IgD-negative memory B cell (primary cell): Measurements from ENCODE around the gene CARNS1. TPM values are rescaled to one million over a fixed set of nuclear protein-coding genes. Genes with fewer than 3 reads are reported as not detected.
A peak's percentile ranks its signal among the peaks of the same experiment; 100 is the strongest.

Experiments
- H3K27ac Mint-ChIP-seq, 3 donors: one replicate each; pipeline ENCODE4 v1.8.0; 2020 to 2022; ENCODE audit warnings: mild to moderate bottlenecking in 3 of 3, mixed read lengths in 3 of 3, moderate library complexity in 1 of 3
- H3K27me3 Mint-ChIP-seq: one replicate; pipeline ENCODE4 v1.8.0; 2021; ENCODE audit warnings: mixed read lengths
- H3K36me3 Mint-ChIP-seq: one replicate; pipeline ENCODE4 v1.8.0; 2020; ENCODE audit warnings: mild to moderate bottlenecking, mixed read lengths
- H3K4me1 Mint-ChIP-seq, 3 donors: one replicate each; pipeline ENCODE4 v1.8.0; 2020 to 2022; ENCODE audit warnings: mixed read lengths in 3 of 3, mild to moderate bottlenecking in 1 of 3
- H3K4me3 Mint-ChIP-seq, 4 donors: one replicate each; pipeline ENCODE4 v1.8.0; 2020 to 2022; ENCODE audit warnings: mild to moderate bottlenecking in 4 of 4, mixed read lengths in 4 of 4, moderate library complexity in 3 of 4
- H3K9me3 Mint-ChIP-seq, 3 donors: one replicate each; pipeline ENCODE4 v1.8.0; 2020 to 2021; ENCODE audit warnings: mixed read lengths in 3 of 3, mild to moderate bottlenecking in 1 of 3
- polyA plus RNA-seq: library from polyadenylated mRNA; unstranded; fragments of 300-500 nt; fragmentation: Illumina TruSeq; gene quantifications from one replicate; pipeline ENCODE4 v1.2.3, GENCODE V29; 2021

Gene CARNS1, protein sequence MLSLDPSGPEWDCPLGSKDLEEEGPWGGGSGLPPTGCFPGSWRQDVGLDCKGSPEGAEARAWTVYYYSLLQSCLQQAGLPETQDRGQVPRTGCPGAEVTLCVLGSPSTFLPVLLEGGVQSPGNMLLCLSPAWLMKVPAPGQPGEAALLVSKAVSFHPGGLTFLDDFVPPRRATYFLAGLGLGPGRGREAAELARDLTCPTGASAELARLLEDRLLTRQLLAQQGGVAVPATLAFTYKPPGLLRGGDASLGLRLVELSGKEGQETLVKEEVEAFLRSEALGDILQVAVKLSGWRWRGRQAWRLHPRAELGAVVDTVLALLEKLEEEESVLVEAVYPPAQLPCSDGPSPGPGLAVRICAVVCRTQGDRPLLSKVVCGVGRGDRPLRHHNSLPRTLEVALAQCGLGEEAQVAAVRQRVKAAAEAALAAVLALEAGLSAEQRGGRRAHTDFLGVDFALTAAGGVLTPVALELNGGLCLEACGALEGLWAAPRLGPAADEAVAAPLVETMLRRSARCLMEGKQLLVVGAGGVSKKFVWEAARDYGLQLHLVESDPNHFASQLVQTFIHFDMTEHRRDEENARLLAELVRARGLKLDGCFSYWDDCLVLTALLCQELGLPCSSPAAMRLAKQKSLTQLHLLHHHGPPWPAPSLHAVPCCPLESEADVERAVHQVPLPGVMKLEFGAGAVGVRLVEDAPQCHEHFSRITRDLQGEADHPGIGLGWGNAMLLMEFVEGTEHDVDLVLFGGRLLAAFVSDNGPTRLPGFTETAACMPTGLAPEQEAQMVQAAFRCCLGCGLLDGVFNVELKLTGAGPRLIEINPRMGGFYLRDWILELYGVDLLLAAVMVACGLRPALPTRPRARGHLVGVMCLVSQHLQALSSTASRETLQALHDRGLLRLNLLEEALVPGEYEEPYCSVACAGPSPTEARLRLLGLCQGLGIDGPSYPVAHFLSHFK
- polyA plus RNA-seq, result 2.4 TPM

DNA sequence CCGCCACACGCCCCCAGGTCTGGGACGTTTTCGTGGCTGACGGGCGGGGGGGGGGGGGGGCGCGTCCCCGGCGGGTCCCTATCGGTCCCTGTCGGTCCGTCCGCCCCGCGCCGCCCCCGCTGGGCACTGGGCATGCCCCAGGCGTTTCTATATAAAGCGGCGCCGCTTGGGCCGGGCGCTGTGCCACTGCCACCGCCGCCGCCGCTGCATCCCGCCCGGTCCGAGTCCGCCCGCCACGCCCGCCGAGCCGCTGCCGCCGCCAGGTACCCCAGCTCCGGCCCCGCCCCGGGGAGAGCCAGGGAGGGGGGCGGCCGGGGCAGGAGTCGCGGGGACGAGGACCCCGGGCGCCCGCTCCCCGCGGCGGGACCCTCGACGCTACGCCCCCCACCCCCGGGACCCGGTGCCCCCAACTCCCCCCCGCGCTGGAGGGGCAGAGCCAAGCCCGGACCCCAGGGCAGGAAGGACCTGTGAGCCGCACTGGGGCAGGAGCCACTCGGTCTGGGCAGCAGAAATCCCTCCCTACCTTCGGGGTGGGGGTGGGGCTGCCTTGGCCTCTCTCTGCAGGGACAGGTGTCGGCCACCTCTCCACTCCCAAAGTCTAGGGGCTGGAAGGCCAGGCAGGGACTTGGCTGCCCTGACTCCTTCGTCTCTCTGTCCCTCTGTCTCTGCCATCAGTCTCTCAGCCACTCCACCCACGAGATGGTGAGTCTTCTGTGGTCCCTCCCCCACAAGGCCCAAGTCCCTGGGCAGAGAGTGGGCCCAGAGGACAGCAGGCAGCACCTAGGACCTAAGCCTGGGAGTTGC is at the start of gene CARNS1:
CARNS1 (plus strand) TSS at position 178 of the 804 bp plus-strand sequence; CDS start at position 700, 522 bp downstream.
- peak within 1 kb of the TSS; percentile 86 to 94 (median 92) for H3K4me3 Mint-ChIP-seq
- H3K9me3 Mint-ChIP-seq, result no peaks in the 10 kb centered on the region
- peaks cover 3% of the 10 kb centered on the region for H3K27me3 Mint-ChIP-seq
- H3K4me1 Mint-ChIP-seq, result peaks cover 43 to 56% (median 55%) of the 10 kb centered on the region in 3 donors
- H3K36me3 Mint-ChIP-seq, result no peaks in the 10 kb centered on the region
- H3K27ac Mint-ChIP-seq, result peak within 1 kb of the TSS; percentile 91 to 96 (median 91)

DNA sequence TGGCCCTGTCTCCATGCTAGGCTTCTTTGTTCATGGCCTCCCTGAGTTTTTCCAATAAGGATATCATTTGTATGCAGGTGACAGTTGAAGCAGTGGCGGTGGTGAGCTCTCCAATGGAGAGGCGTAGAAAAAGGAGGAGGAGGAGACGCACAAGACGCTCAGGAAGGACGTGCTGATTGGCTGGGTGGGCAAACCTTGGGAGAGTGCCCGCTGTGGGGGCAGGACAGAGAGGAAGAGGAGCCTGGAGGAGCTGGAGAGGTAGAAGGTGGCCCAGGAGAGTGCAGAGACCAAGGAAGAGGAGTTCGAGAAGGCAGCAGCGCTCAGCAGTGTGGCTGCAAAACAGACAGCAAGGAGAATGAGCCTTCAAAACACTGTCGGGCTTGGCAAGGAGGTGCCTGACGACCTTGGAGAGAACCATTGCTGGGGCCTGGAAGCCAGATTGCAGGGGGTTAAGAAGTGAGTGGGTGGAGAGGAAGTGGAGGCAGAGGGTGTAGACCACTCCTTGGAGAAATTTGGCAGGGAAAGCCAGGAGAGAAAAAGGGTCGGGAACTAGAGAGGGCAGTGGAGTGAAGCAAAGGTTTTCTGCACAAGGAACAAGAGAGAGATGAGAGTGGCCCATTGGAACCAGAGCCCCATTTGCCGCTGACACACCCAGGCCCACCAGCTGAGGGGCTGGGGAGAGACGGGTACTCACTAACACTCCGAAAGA is 49.6 kb upstream of the CARNS1 start:
- H3K9me3 Mint-ChIP-seq, result no peaks in the 10 kb centered on the region
- H3K4me1 Mint-ChIP-seq, result peaks cover 52 to 71% (median 57%) of the 10 kb centered on the region in 3 donors
- peak overlapping the region in 2 of 3 donors; percentile 75 to 83 for H3K27ac Mint-ChIP-seq
- H3K36me3 Mint-ChIP-seq, result peaks cover 3% of the 10 kb centered on the region
- H3K4me3 Mint-ChIP-seq, result peak overlapping the region in 2 of 4 donors; percentile 51 to 70
- H3K27me3 Mint-ChIP-seq, result no peaks in the 10 kb centered on the region

DNA sequence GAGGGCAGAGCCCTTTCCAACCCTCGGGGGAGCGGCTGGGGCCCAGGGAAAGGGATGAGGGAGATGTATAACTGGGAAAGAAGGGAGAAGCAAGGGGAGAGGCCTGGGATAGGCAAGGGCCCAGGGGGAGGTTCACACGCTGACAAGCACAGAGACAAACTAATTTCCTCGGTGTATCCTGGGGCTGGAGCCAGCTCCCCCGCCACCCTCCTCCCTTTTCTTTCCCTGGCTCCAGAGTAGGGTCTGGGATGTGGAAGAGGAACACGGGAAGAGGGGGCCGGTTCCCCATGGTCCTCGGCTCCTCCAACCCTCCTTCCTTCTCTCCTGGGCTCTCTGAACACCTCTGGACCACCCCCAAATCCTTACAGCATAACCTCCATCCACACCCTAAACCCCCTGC is 48.9 kb upstream of the CARNS1 start:
- no peaks in the 10 kb centered on the region for H3K9me3 Mint-ChIP-seq
- H3K4me3 Mint-ChIP-seq, result peak overlapping the region in 2 of 4 donors; percentile 24 to 71
- no peaks in the 10 kb centered on the region for H3K27me3 Mint-ChIP-seq
- H3K4me1 Mint-ChIP-seq, result peaks cover 53 to 72% (median 57%) of the 10 kb centered on the region in 3 donors
- peaks cover 3% of the 10 kb centered on the region for H3K36me3 Mint-ChIP-seq
- H3K27ac Mint-ChIP-seq, result peak overlapping the region in 2 of 3 donors; percentile 75 to 83

DNA sequence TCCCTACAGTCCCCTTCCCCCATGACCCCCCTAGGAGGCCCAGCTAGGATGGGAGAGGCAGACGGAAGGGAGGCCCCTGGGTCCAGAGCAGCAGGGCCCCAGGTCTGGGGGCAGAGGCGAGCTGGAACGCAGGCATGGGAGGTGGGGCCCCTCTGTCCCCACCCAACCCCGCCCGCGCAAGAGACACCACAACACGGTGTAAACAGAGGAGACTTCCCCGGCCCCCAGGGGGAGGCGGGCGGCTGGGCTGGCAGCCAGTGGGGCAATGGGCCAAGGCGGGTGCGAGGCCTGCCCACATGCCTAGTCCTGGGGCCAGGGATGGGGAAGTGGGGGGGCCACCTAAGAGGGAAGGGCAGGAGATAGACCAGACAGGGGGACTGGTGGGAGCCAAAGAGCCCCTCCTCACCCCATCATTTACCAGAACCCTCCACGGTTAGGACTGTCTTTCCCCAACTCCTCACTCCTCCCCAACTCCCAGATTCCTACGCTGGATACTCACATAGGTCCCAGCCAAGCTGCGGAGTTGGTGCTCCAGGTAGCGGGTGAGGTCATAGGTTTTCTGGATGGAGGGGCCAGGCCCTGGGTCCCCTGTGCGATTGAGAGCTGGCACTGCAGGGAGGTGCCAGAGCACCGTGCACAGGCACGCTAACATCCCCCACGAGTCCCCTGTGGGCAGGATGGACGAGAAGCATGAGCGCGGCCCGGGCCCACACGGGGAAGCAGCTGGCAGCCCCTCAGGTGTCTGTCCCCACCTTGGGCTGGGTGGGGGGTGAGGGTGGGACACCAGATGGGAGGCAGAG is 48.3 kb upstream of the CARNS1 start:
- Mint-ChIP-seq H3K36me3 (peaks cover 4% of the 10 kb centered on the region), H3K4me1 (peaks cover 46 to 75% (median 60%) of the 10 kb centered on the region in 3 donors), H3K9me3 (no peaks in the 10 kb centered on the region), H3K27ac (peak overlapping the region in 2 of 3 donors; percentile 3 to 36), H3K4me3 (peak overlapping the region in 1 of 4 donors; percentile 83), H3K27me3 (no peaks in the 10 kb centered on the region)

DNA sequence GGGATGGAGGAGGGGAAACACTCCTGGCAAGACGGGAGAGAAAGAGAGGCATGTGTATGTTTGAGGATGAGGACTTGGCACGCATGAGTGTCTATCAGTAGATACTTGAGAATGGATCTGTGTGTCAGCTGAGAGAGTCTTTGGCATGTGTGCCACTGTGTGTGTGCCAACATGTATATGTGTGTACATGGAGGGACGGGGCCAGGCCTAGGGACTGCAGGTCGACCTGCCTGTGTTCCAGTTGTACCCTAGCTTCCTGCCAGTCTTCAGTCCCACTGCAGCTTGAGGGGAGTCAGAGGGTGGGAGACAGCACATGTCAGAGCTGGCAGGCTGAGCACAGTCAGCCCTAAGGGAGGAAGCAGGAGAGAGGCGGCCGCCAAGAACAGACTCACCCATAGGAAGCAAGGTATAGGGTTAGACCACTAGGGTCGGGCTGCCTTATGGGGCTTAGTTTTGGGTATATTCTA is 47.7 kb upstream of the CARNS1 start:
- H3K4me1 Mint-ChIP-seq, result peaks cover 42 to 69% (median 60%) of the 10 kb centered on the region in 3 donors
- H3K9me3 Mint-ChIP-seq, result no peaks in the 10 kb centered on the region
- peak overlapping the region; percentile 3 to 36 (median 15) for H3K27ac Mint-ChIP-seq
- H3K36me3 Mint-ChIP-seq, result peaks cover 4% of the 10 kb centered on the region
- H3K27me3 Mint-ChIP-seq, result no peaks in the 10 kb centered on the region
- H3K4me3 Mint-ChIP-seq, result peak overlapping the region in 3 of 4 donors; percentile 55 to 83 (median 56)

DNA sequence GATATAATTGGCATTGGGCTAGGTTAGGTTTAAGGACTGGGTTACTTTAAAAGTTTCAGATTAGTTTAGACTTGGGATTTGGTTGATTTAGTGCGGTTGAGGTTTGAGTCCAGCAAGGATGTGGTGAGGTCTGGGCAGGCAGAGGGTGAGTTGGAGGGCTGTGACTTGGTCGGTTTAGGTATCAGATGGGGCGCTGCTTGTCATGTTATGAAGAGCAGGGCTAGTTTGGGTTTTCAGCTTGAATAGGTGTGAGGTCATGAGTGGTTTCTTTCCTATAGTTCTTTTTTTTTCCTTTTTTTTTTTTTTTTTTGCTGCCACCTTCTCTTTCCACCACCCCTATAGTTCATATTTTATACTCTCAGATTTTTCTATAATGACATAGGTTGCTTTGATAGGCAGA is 46.9 kb upstream of the CARNS1 start:
- peaks cover 43 to 67% (median 58%) of the 10 kb centered on the region in 3 donors for H3K4me1 Mint-ChIP-seq
- H3K4me3 Mint-ChIP-seq, result peak overlapping the region in 3 of 4 donors; percentile 45 to 58 (median 55)
- H3K27me3 Mint-ChIP-seq, result no peaks in the 10 kb centered on the region
- peak overlapping the region; percentile 36 to 69 (median 59) for H3K27ac Mint-ChIP-seq
- no peaks in the 10 kb centered on the region for H3K9me3 Mint-ChIP-seq
- peaks cover 4% of the 10 kb centered on the region for H3K36me3 Mint-ChIP-seq

DNA sequence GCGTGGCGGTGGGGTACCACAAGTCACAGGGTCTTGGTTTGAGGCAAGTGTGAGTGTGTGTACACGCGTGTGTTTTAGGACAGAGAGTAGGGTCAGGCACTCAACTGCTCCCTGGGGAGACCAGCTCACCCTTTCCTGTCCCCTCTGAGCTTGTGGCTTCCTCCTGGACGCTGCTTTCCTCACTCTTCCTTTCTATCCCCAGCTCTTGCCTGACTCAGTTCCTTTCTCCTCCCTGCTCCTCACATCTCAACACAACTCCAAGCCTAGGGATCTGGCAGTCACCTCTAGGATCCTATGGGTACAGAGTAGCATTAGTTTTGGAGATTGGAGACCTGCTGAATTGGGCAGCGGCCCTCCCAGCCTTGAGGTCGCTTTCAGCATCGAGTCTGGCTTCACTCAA is 46.2 kb upstream of the CARNS1 start:
- peak overlapping the region; percentile 32 to 77 (median 66) for H3K4me3 Mint-ChIP-seq
- H3K9me3 Mint-ChIP-seq, result no peaks in the 10 kb centered on the region
- peaks cover 4% of the 10 kb centered on the region for H3K36me3 Mint-ChIP-seq
- H3K27ac Mint-ChIP-seq, result peak overlapping the region in 2 of 3 donors; percentile 47 to 69
- peaks cover 45 to 66% (median 61%) of the 10 kb centered on the region in 3 donors for H3K4me1 Mint-ChIP-seq
- no peaks in the 10 kb centered on the region for H3K27me3 Mint-ChIP-seq

DNA sequence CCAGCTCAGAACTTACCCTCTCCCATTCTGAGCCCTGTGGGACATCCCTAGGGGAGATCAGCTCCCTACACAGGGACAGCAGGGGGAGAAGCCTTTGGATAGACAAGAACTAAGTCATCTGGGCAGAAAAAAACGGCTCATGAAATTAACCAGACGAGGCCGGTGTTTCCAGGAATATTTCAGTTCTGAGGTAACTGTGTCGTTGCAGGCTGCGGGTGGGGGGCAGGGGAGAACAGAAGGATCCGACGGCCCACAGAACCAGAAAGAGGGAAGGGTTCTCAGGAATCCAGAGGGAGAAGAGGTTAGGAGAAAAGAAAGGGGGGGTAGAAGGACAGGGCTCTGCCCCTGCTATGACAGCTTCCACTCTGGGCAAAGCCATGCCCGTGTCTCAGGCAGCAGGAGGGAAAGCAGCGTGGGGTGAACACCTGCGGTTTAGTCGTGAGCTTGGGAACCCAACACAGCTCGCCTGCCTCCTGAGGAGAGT is 45.6 kb upstream of the CARNS1 start:
- H3K27me3 Mint-ChIP-seq, result no peaks in the 10 kb centered on the region
- no peaks in the 10 kb centered on the region for H3K9me3 Mint-ChIP-seq
- peaks cover 4% of the 10 kb centered on the region for H3K36me3 Mint-ChIP-seq
- H3K27ac Mint-ChIP-seq, result peak overlapping the region in 2 of 3 donors; percentile 59 to 69
- peak overlapping the region in 3 of 4 donors; percentile 55 to 77 (median 76) for H3K4me3 Mint-ChIP-seq
- peaks cover 42 to 65% (median 56%) of the 10 kb centered on the region in 3 donors for H3K4me1 Mint-ChIP-seq

DNA sequence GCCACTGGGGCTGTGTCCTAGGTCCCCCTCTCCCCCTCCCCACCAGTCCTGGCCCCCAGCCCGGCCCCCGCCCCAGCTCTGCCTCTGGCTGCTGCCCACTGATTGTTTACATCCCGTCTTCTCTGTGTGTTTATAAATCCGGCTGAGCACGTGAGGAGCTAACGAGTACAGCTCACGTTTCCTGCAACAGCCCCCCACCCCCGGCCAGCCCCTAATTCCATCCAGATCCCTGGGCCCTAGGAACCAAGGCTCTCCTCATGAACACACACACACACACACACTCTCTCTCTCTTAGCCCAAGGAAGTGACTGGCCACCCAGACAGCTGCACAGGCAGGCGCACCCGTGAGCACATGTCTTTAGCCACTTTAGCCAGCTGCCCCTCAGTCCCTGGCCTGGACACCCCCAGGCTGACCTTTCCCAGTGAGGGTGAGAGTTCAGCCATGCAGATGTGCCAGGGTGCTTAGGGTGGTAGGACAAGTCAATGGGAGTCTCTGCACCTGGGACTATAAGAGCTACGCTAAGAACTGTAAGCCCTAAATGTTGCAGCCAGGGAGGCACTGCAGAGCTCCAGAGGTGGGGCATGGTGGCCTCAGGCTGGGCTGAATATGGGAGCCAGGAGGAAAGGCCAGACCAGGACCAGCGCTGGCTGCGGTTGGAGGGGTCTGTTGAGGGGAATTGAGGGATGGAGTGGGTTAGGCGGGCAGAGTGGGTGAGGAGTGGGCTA is 45.0 kb upstream of the CARNS1 start:
- no peaks in the 10 kb centered on the region for H3K27me3 Mint-ChIP-seq
- peak overlapping the region in 3 of 4 donors; percentile 75 to 85 (median 82) for H3K4me3 Mint-ChIP-seq
- peaks cover 40 to 59% (median 51%) of the 10 kb centered on the region in 3 donors for H3K4me1 Mint-ChIP-seq
- peak overlapping the region in 2 of 3 donors; percentile 18 to 69 for H3K27ac Mint-ChIP-seq
- H3K36me3 Mint-ChIP-seq, result peaks cover 1% of the 10 kb centered on the region
- no peaks in the 10 kb centered on the region for H3K9me3 Mint-ChIP-seq

DNA sequence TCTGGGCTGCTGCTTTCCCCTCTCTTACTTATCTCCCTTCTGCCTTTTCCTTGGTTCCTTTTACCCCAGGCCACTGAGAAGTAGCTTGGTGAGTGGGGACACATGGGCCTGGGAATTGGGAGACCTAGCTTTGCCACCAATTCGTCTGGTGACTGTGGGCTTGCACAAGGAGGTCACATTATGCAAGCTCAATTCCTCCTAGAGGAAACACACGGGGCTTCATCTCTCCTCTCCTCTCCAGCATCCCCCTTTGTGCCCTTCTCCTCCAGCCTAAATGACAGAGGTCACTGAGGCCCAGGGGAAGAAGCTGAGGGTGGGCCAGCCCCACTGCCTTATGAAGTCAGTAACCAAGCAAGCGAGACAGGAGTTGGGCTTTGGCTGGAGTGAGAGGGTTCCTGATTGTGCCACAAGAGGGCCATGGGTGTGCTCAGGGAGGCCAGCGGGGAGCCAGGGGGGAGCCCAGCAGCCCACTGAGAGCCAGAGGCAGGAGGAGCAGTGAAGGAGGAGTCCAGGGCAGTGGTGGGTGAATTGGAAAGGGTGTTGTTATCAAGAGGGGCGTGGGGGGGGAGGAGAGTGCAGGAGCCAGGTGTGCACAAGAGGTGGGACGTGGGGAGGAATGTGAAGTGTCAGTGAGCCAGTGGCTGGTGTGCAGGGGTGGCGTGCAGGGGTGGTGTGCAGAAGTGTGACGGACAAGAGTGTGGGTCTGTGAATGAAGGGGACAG is 44.1 kb upstream of the CARNS1 start:
- Mint-ChIP-seq H3K36me3 (peaks cover 1% of the 10 kb centered on the region), H3K4me3 (peak overlapping the region; percentile 75 to 96 (median 91)), H3K9me3 (no peaks in the 10 kb centered on the region), H3K27ac (peak overlapping the region; percentile 18 to 69 (median 63)), H3K27me3 (no peaks in the 10 kb centered on the region), H3K4me1 (peaks cover 31 to 51% (median 43%) of the 10 kb centered on the region in 3 donors)

DNA sequence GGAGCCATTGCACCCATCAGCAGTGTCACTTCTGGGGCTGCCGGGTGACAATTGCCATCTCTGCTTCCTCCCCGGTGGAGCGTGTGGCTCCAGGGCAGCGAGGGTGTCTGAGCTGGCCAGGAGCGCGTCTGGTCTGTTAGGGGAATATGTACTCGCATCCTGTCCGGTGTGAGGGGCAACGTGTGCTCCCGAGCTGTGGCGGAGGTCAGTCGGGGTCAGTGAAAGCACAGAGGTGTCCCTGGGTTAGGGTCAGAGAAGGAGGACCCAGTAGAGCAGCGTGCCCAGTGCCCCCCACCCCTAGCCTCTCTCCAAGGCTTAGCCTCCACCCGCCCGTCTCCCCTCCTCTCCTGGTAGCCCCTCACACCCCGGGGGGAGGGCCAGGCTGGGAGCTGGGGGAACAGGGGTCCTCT is 43.6 kb upstream of the CARNS1 start:
- Mint-ChIP-seq H3K27me3 (no peaks in the 10 kb centered on the region), H3K36me3 (peaks cover 1% of the 10 kb centered on the region), H3K27ac (peak overlapping the region; percentile 18 to 69 (median 68)), H3K9me3 (no peaks in the 10 kb centered on the region), H3K4me1 (peaks cover 33 to 48% (median 42%) of the 10 kb centered on the region in 3 donors), H3K4me3 (peak overlapping the region; percentile 75 to 96 (median 91))
